T follicular helper cell (primary cell): ENCODE results near the gene ZNF385D.

Experiments used
- DNase-seq: peaks from one replicate; pipeline ENCODE4 v3.0.0-alpha.2; 2020; ENCODE audit warnings: low read depth

ZNF385D gene

GRCh38 chr3:21601178-21601577 is 149.8 kb downstream of the ZNF385D start:
- no peak for DNase-seq

GRCh38 chr3:21599890-21600289 is 151.1 kb downstream of the ZNF385D start:
- DNase-seq = no peak

GRCh38 chr3:21592828-21593227 is 158.2 kb downstream of the ZNF385D start:
- DNase-seq = no peak

GRCh38 chr3:21587894-21588293 is 163.1 kb downstream of the ZNF385D start:
- DNase-seq = no peak

- no peak for DNase-seq
Observed at GRCh38 chr3:21585216-21585740, 165.7 kb downstream of the ZNF385D start.

GRCh38 chr3:21573291-21573690 is 177.7 kb downstream of the ZNF385D start:
- no peak for DNase-seq

- DNase-seq = no peak
Observed at GRCh38 chr3:21564531-21564930, 186.5 kb downstream of the ZNF385D start.

GRCh38 chr3:21562243-21562642 is 188.8 kb downstream of the ZNF385D start:
- DNase-seq = no peak

GRCh38 chr3:21561472-21561871 is 189.5 kb downstream of the ZNF385D start:
- no peak for DNase-seq

- DNase-seq = no peak
Observed at GRCh38 chr3:21551019-21551418, 200.0 kb downstream of the ZNF385D start.

GRCh38 chr3:21544076-21544462 is 206.9 kb downstream of the ZNF385D start:
- DNase-seq = no peak

GRCh38 chr3:21543380-21544075 is 207.5 kb downstream of the ZNF385D start:
- DNase-seq = no peak

- no peak for DNase-seq
Observed at GRCh38 chr3:21542656-21543379, 208.2 kb downstream of the ZNF385D start.

- no peak for DNase-seq
Observed at GRCh38 chr3:21540265-21540664, 210.7 kb downstream of the ZNF385D start.

GRCh38 chr3:21534462-21534861 is 216.5 kb downstream of the ZNF385D start:
- no peak for DNase-seq

GRCh38 chr3:21533002-21533401 is 218.0 kb downstream of the ZNF385D start:
- no peak for DNase-seq

- DNase-seq = no peak
Observed at GRCh38 chr3:21531909-21532308, 219.1 kb downstream of the ZNF385D start.

- no peak for DNase-seq
Observed at GRCh38 chr3:21528291-21528995, 222.6 kb downstream of the ZNF385D start.

GRCh38 chr3:21526461-21526860 is 224.5 kb downstream of the ZNF385D start:
- no peak for DNase-seq

- no peak for DNase-seq
Observed at GRCh38 chr3:21524133-21524532, 226.9 kb downstream of the ZNF385D start.

- no peak for DNase-seq
Observed at GRCh38 chr3:21520106-21520963, 230.7 kb downstream of the ZNF385D start.

- no peak for DNase-seq
Observed at GRCh38 chr3:21517184-21517583, 233.8 kb downstream of the ZNF385D start.
